GM21381 (cell line): ENCODE data around the gene CRYGB.
"Not testable (repeated sequence)": the region's sequence is repeated elsewhere in the genome, so short reads cannot be mapped to it uniquely, and the experiment has no call there.

ENCODE experiments used
- ATAC-seq: cut with Tn5 transposase; IDR thresholded peaks from one replicate; pipeline ENCODE4 v1.9.1; 2021; ENCODE audit warnings: mild to moderate bottlenecking, moderate library complexity; ENCODE audit not compliant: unreplicated experiment

Gene CRYGB

GRCh38 chr2:208150956-208151355 lies 5.0 kb upstream of the CRYGB start:
- no peak for ATAC-seq

- no peak for ATAC-seq
Observed at GRCh38 chr2:208150094-208150493, 4.1 kb upstream of the CRYGB start.

- ATAC-seq, result no peak
Observed at GRCh38 chr2:208148803-208149202, 2.8 kb upstream of the CRYGB start.

- no peak for ATAC-seq
Observed at GRCh38 chr2:208147759-208148158, 1.8 kb upstream of the CRYGB start.

- no peak for ATAC-seq
Observed at GRCh38 chr2:208147008-208147407, 1.1 kb upstream of the CRYGB start.

- no peak for ATAC-seq
Observed at GRCh38 chr2:208142925-208143799, 2.8 kb downstream of the CRYGB start.

GRCh38 chr2:208142240-208142924 lies 3.6 kb downstream of the CRYGB start:
- no peak for ATAC-seq

GRCh38 chr2:208139447-208139846 lies 6.5 kb downstream of the CRYGB start:
- no peak for ATAC-seq

- not testable (repeated sequence) for ATAC-seq
Observed at GRCh38 chr2:208138334-208138733, 7.6 kb downstream of the CRYGB start.

GRCh38 chr2:208136716-208137094 lies 9.3 kb downstream of the CRYGB start:
- no peak for ATAC-seq

- no peak for ATAC-seq
Observed at GRCh38 chr2:208135794-208136715, 9.9 kb downstream of the CRYGB start.

GRCh38 chr2:208134928-208135586 lies 10.9 kb downstream of the CRYGB start:
- ATAC-seq, result peak; percentile 60

GRCh38 chr2:208130712-208131110 lies 15.2 kb downstream of the CRYGB start:
- no peak for ATAC-seq

- ATAC-seq, result no peak
Observed at GRCh38 chr2:208129744-208130711, 15.9 kb downstream of the CRYGB start, which contains the start of gene CRYGC. CRYGC (minus strand) TSS chr2:208129828; CDS start chr2:208129792, 36 bp downstream.

- ATAC-seq, result no peak
Observed at GRCh38 chr2:208128136-208128535, 17.8 kb downstream of the CRYGB start.

GRCh38 chr2:208127090-208127489 lies 18.9 kb downstream of the CRYGB start:
- no peak for ATAC-seq

- no peak for ATAC-seq
Observed at GRCh38 chr2:208125251-208125650, 20.7 kb downstream of the CRYGB start.

GRCh38 chr2:208124013-208124715 lies 21.8 kb downstream of the CRYGB start, which contains the start of gene CRYGD:
CRYGD (minus strand) TSS chr2:208124524; CDS start chr2:208124473, 51 bp downstream.
- ATAC-seq, result not testable (repeated sequence)

- ATAC-seq, result no peak
Observed at GRCh38 chr2:208122248-208122647, 23.7 kb downstream of the CRYGB start.
